ENCODE measurements around the gene RNF220. TPM values are rescaled to one million over a fixed set of nuclear protein-coding genes. Genes with fewer than 3 reads are reported as not detected.

RNF220 gene
- total and polyA plus RNA-seq, 2 experiments from 2014 or later = 77.2 to 117 TPM

GRCh38 chr1:44539991-44540730, 135.1 kb downstream of the RNF220 start:
- H3K9me3 ChIP-seq (ENCODE audit: low read depth) = no peaks in the 10 kb centered on the region
- TF ChIP-seq, protein P1, sequence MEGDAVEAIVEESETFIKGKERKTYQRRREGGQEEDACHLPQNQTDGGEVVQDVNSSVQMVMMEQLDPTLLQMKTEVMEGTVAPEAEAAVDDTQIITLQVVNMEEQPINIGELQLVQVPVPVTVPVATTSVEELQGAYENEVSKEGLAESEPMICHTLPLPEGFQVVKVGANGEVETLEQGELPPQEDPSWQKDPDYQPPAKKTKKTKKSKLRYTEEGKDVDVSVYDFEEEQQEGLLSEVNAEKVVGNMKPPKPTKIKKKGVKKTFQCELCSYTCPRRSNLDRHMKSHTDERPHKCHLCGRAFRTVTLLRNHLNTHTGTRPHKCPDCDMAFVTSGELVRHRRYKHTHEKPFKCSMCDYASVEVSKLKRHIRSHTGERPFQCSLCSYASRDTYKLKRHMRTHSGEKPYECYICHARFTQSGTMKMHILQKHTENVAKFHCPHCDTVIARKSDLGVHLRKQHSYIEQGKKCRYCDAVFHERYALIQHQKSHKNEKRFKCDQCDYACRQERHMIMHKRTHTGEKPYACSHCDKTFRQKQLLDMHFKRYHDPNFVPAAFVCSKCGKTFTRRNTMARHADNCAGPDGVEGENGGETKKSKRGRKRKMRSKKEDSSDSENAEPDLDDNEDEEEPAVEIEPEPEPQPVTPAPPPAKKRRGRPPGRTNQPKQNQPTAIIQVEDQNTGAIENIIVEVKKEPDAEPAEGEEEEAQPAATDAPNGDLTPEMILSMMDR (IDR thresholded peaks at IDR 0.05; ENCODE audit: poor library complexity) = no peak
- no peak for TF ChIP-seq EZH2phosphoT487 (IDR thresholded peaks at IDR 0.05; ENCODE audit: low read depth, severe bottlenecking, unreplicated experiment)
- no peak for TF ChIP-seq EZH2 (IDR thresholded peaks at IDR 0.05; ENCODE audit: borderline replicate concordance)
- H4K20me1 ChIP-seq (ENCODE audit: insufficient read depth, poor library complexity, severe bottlenecking) = no peaks in the 10 kb centered on the region
- no peaks in the 10 kb centered on the region for H3K36me3 ChIP-seq (replicated peaks; ENCODE audit: insufficient read depth, low read depth)
- DNase-seq (ENCODE audit: low spot score) = no peak
- WGBS (ENCODE audit: low lambda C conversion rate, missing lambda C conversion rate) = 59% methylated on average over 6 of the region's 6 CpGs
- no peak overlapping the region for H3K4me2 ChIP-seq
- no peak overlapping the region for H3K27ac ChIP-seq
- no peaks in the 10 kb centered on the region for H3K79me2 ChIP-seq
- no peak overlapping the region for H3K4me3 ChIP-seq
- H3K9me2 ChIP-seq (replicated peaks; ENCODE audit: insufficient read depth) = no peaks in the 10 kb centered on the region
- peaks cover 7% of the 10 kb centered on the region for H3K27me3 ChIP-seq
- H3K4me1 ChIP-seq (ENCODE audit: insufficient read depth) = peaks cover 13% of the 10 kb centered on the region
- H2AFZ ChIP-seq = no peak overlapping the region

DNA sequence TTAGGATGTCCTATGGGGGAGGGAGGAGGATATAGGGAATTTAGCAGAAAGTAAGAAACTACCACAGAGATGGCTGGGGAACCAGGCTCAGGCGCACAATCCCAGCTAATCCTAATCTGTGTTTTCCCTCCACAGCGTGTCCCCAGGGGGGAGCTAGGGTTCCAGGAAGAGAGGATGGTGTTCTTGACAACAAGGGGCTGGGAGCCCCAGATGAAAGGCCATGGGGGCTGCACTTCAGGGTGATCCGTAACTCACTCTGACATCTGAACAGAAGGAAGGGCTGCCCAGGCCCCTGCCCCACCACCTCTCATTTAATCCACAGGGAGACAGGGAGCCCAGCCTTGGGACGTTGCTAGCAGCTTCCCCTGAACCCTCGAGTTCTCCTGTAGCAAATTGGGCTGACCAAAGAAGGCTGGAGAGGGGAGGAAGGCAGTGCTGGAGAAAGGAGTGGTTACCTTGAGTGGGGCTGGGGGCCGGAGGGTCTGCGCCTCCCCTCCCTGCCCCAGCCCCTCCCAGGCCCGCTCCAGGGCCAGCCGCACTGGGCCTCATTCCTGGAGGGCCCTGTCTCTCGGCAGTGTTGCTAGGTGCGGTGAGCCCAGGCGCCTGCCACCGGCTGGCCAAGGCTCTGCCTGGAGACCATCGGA, 137.5 kb downstream of the RNF220 start:
- no peak for DNase-seq (ENCODE audit: low spot score)
- Histone ChIP-seq H3K4me1 (ENCODE audit: insufficient read depth) (peaks cover 21% of the 10 kb centered on the region), H3K27ac (no peak overlapping the region), H2AFZ (no peak overlapping the region), H3K4me3 (no peak overlapping the region), H3K9me2 (replicated peaks; ENCODE audit: insufficient read depth) (no peaks in the 10 kb centered on the region), H3K36me3 (replicated peaks; ENCODE audit: insufficient read depth, low read depth) (no peaks in the 10 kb centered on the region), H3K4me2 (peak overlapping the region; percentile 33), H4K20me1 (ENCODE audit: insufficient read depth, poor library complexity, severe bottlenecking) (no peaks in the 10 kb centered on the region), H3K9me3 (ENCODE audit: low read depth) (no peaks in the 10 kb centered on the region), H3K27me3 (peaks cover 7% of the 10 kb centered on the region), H3K79me2 (no peaks in the 10 kb centered on the region)
- TF ChIP-seq EZH2 (IDR thresholded peaks at IDR 0.05; ENCODE audit: borderline replicate concordance) (no peak), EZH2phosphoT487 (IDR thresholded peaks at IDR 0.05; ENCODE audit: low read depth, severe bottlenecking, unreplicated experiment) (no peak)
- TF ChIP-seq, protein P1 (IDR thresholded peaks at IDR 0.05; ENCODE audit: poor library complexity) = no peak
- 42% methylated on average over 12 of the region's 14 CpGs for WGBS (ENCODE audit: low lambda C conversion rate, missing lambda C conversion rate)

DNA sequence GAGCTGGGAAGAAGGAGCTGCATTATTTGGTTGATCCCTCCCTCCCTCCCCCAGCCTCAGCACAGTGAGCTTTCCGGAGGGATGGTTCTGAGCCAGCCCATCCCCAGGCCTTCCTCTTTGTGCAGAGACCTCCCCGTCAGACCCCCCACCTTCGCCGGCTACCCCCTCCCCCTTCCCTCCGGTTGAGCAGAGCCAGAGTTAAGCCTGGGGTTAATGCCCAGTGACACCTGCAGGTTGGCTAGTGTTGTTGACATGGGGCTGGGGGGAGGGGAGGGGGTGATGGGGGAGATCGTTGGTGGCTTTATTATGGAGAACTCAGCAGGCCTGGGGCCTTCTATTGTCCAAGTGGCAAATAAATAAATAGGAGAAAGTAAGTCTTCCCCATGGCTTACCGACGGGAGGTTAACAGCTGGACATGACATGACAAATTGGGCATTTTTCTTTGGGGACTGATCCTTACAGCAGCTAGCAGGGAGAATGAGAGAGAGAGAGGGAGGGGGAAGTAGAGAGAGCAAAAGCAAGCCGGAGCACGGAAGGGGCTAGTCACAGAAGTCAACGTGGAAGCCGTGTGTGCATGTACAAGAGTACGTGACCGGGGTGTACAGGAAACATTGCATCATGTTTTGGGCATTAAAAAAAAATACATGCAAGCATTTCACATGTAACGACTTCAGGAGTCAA, 138.1 kb downstream of the RNF220 start:
- Histone ChIP-seq H3K9me2 (replicated peaks; ENCODE audit: insufficient read depth) (no peaks in the 10 kb centered on the region), H3K4me2 (peak overlapping the region; percentile 33), H3K9me3 (ENCODE audit: low read depth) (no peaks in the 10 kb centered on the region), H3K4me1 (ENCODE audit: insufficient read depth) (peaks cover 21% of the 10 kb centered on the region), H3K27ac (no peak overlapping the region), H3K79me2 (no peaks in the 10 kb centered on the region), H3K4me3 (no peak overlapping the region), H4K20me1 (ENCODE audit: insufficient read depth, poor library complexity, severe bottlenecking) (no peaks in the 10 kb centered on the region), H3K36me3 (replicated peaks; ENCODE audit: insufficient read depth, low read depth) (no peaks in the 10 kb centered on the region), H2AFZ (no peak overlapping the region), H3K27me3 (peaks cover 7% of the 10 kb centered on the region)
- no peak for TF ChIP-seq EZH2 (IDR thresholded peaks at IDR 0.05; ENCODE audit: borderline replicate concordance)
- TF ChIP-seq EZH2phosphoT487 (IDR thresholded peaks at IDR 0.05; ENCODE audit: low read depth, severe bottlenecking, unreplicated experiment) = no peak
- TF ChIP-seq, protein P1 (IDR thresholded peaks at IDR 0.05; ENCODE audit: poor library complexity) = no peak
- 17% methylated on average over 14 of the region's 15 CpGs for WGBS (ENCODE audit: low lambda C conversion rate, missing lambda C conversion rate)
- DNase-seq (ENCODE audit: low spot score) = no peak
